HL-60 (cell line): Measurements from ENCODE around the gene ZNF555.

Experiments used
- DNase-seq, 2 experiments: peaks; one replicate each; pipeline ENCODE4 v3.0.0-alpha.2; 2010 to 2020; ENCODE audit warnings: low read depth in 1 of 2, low spot score in 1 of 2
- H3K27ac ChIP-seq: fragments of 250-450 bp; sonication (Bioruptor Pico); replicated peaks from 2 replicates; pipeline ENCODE4 v1.5.1; 2020; ENCODE audit warnings: mild to moderate bottlenecking, moderate library complexity
- H3K27me3 ChIP-seq: fragments of 250-450 bp; sonication (Bioruptor Pico); 2 replicates; pipeline ENCODE4 v1.5.1; 2021; ENCODE audit warnings: mild to moderate bottlenecking, moderate library complexity; ENCODE audit not compliant: insufficient read depth, poor library complexity, severe bottlenecking
- H3K4me3 ChIP-seq: replicated peaks from 2 replicates; pipeline ENCODE4 v1.5.1; 2011; ENCODE audit warnings: mild to moderate bottlenecking, control low read depth, low read length; ENCODE audit not compliant: insufficient read depth
- CTCF ChIP-seq: IDR thresholded peaks from one replicate; pipeline ENCODE4 v1.5.1; 2011; ENCODE audit warnings: low read length, control low read depth, inconsistent platforms; ENCODE audit not compliant: insufficient read depth
- GABPA ChIP-seq: IDR thresholded peaks from 2 replicates; pipeline ENCODE4 v1.6.1; 2012; ENCODE audit warnings: low read depth
- POLR2AphosphoS5 ChIP-seq: IDR thresholded peaks from 2 replicates; pipeline ENCODE4 v1.6.1; 2012; ENCODE audit warnings: low read depth
- REST ChIP-seq: IDR thresholded peaks from 2 replicates; pipeline ENCODE4 v1.6.1; 2012; ENCODE audit warnings: low read depth; ENCODE audit not compliant: insufficient replicate concordance
- SPI1 ChIP-seq: IDR thresholded peaks from 2 replicates; pipeline ENCODE4 v1.6.1; 2012; ENCODE audit warnings: low read depth, mild to moderate bottlenecking, borderline replicate concordance

Gene ZNF555

GRCh38 chr19:2811221-2811722 lies 30.0 kb upstream of the ZNF555 start:
- no peaks in the 10 kb centered on the region for H3K27me3 ChIP-seq
- TF ChIP-seq GABPA (no peak), POLR2AphosphoS5 (no peak), CTCF (no peak), SPI1 (no peak), REST (no peak)

GRCh38 chr19:2811735-2812413 lies 29.4 kb upstream of the ZNF555 start:
- no peak for DNase-seq
- Histone ChIP-seq H3K27me3 (no peaks in the 10 kb centered on the region), H3K4me3 (no peak overlapping the region), H3K27ac (no peak overlapping the region)
- TF ChIP-seq REST = no peak
- peak; percentile 7; the same call in 1 of the 2 replicates for TF ChIP-seq POLR2AphosphoS5

More at GRCh38 chr19:2811221-2811722, 30.0 kb upstream of the ZNF555 start:
- H3K27ac ChIP-seq = no peak overlapping the region
- DNase-seq = no peak
- no peak overlapping the region for H3K4me3 ChIP-seq

GRCh38 chr19:2812414-2813234 lies 28.7 kb upstream of the ZNF555 start:
- H3K27me3 ChIP-seq = no peaks in the 10 kb centered on the region
- no peak for DNase-seq
- H3K4me3 ChIP-seq = no peak overlapping the region
- H3K27ac ChIP-seq = no peak overlapping the region
- TF ChIP-seq CTCF (no peak), SPI1 (no peak), POLR2AphosphoS5 (no peak), GABPA (no peak), REST (no peak)
